ENCODE results near the gene FGB.
A peak's percentile ranks its signal among the peaks of the same experiment; 100 is the strongest.
"Not testable (repeated sequence)": the region's sequence is repeated elsewhere in the genome, so short reads cannot be mapped to it uniquely, and the experiment has no call there.

Gene FGB

DNA sequence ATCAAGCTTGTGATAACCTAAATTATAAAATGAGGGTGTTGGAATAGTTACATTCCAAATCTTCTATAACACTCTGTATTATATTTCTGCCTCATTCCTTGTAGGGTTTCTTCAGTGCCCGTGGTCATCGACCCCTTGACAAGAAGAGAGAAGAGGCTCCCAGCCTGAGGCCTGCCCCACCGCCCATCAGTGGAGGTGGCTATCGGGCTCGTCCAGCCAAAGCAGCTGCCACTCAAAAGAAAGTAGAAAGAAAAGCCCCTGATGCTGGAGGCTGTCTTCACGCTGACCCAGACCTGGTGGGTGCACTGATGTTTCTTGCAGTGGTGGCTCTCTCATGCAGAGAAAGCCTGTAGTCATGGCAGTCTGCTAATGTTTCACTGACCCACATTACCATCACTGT lies 2.9 kb downstream of the FGB start:
- DNase-seq = no peak

DNA sequence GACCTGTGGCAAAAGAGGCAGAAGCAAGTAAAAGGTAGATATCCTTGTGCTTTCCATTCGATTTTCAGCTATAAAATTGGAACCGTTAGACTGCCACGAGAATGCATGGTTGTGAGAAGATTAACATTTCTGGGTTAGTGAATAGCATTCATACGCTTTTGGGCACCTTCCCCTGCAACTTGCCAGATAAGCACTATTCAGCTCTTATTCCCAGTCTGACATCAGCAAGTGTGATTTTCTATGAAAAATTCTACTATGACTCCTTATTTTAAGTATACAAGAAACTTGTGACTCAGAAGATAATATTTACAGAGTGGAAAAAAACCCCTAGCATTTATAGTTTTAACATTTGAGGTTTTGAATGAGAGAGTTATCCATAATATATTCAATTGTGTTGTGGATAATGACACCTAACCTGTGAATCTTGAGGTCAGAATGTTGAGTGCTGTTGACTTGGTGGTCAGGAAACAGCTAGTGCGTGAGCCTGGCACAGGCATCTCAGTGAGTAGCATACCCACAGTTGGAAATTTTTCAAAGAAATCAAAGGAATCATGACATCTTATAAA lies 3.9 kb downstream of the FGB start:
- no peak for DNase-seq

DNA sequence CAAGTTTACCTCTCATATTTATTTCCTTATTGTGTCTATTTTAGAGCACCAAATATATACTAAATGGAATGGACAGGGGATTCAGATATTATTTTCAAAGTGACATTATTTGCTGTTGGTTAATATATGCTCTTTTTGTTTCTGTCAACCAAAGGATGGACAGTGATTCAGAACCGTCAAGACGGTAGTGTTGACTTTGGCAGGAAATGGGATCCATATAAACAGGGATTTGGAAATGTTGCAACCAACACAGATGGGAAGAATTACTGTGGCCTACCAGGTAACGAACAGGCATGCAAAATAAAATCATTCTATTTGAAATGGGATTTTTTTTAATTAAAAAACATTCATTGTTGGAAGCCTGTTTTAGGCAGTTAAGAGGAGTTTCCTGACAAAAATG lies 6.2 kb downstream of the FGB start:
- no peak for DNase-seq

DNA sequence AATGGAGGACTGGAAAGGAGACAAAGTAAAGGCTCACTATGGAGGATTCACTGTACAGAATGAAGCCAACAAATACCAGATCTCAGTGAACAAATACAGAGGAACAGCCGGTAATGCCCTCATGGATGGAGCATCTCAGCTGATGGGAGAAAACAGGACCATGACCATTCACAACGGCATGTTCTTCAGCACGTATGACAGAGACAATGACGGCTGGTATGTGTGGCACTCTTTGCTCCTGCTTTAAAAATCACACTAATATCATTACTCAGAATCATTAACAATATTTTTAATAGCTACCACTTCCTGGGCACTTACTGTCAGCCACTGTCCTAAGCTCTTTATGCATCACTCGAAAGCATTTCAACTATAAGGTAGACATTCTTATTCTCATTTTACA lies 6.8 kb downstream of the FGB start:
- no peak for DNase-seq

DNA sequence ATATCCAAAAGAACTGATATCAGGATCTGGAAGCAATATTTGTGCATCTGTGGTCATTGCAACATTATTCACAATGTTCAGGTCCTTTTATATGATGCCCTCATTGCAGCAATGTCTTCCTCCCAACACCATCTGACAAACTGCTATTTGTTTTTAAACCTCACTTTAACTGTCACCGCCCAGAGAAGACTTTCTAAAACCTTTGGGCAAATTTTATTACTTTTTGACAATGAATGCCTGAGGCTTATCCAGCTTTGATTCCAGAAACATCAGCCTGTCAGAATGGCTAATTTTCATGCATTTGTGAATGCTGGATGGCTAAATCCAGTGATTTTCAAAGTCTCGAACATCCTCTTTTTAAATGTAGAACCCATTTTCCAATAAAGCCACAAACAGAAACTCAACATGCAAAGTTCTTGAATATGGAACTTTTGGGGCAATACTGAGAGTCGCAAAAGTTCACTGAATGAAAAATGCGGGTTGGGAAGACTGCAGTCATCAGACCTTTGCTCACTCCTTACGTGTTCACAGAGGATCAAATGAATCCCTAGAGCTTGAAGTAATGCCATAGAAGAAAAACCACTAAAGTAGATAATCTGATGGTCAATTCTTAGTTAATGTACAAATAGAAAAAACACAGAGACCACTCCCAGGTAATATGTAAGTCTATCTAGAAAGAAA lies 10.5 kb downstream of the FGB start:
- DNase-seq = no peak

DNA sequence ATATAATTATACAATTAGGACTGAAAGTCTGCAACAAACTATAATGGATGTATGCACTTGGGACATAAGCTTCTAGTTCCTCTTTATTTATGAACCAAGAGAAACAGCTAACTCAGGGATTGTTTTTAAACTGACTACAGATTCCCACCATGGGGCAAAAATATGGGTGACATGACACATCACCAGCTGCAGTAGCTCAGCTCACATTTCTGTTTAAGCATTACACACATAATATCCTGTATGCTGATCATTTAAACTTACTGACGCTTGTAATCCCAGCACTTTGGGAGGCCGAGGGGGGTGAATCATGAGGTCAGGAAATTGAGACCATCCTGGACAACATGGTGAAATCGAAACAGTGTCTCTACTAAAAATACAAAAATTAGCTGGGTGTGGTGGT lies 11.5 kb downstream of the FGB start:
- no peak for DNase-seq

DNA sequence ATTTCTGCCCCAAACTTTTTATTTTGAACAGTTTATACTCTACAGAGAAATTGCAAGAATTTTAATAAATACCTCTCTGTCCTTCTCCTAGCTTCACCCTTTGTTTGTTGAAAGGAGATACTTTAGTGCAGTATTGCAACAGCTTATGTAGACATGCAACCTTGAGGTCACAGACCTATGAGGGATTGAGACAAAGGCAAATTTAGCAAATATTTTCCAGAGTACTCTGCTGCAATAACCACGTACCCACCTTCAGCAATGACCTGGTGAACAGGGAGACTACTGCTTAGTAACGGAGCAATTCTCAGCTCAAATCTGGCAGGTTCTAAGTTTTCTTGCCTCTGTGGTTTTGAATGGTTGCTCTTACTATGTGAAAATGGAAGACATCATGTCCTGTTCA lies 14.5 kb downstream of the FGB start:
- DNase-seq = no peak

DNA sequence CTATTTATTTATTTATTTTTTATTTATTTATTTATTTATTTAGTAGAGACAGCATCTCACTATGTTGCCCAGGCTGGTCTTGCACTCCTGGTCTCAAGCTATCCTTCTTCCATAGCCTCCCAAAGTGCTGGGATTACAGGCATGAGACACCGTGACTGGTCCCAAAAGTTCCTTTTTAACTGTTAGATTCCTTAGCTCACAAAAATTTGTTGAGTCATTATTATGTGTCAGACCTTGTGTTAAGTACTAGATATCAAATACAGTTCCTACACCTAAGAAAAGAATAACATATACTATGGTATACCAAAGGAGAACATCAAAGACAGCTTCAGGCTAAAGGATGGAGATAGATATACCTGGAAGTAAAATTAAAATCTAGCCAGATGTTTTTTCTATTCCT lies 16.1 kb downstream of the FGB start:
- no peak for DNase-seq

DNA sequence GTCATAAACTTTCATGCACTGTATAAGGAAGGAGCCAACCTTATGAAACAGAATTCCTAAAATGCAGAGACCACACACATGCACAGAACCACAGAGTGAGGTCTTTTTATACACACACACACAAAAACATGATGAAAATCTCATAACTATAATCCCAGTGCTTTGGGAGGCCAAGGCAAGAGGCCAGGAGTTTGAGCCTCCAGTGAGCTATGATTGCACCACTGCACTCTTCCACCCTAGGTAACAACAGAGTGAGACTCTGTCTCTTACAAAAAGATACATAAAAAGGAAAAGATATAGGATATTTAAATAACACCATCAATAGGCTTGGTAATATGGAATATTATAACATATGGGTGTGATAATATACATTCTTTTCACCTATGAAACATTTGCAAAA lies 17.1 kb downstream of the FGB start:
- DNase-seq = no peak

DNA sequence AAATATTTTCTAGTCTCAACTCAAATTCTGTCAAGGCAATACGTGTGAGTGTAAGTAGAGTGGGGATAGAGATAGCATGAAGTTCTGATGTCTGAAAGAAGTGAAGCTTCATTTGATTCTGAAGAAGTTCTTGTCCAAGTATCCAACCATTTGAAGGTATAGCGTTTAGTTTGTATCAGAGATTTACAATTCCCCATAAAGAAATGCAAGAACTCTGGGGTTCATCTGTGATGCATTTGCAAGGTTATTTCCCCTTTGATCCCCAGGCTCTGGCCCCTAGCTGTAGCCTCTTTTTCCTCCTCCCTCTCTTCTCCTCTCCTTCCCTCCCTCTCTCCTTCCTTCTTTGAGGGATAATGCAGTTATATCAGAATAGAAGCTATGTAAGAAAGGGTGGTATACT lies 19.9 kb downstream of the FGB start:
- DNase-seq = no peak

DNA sequence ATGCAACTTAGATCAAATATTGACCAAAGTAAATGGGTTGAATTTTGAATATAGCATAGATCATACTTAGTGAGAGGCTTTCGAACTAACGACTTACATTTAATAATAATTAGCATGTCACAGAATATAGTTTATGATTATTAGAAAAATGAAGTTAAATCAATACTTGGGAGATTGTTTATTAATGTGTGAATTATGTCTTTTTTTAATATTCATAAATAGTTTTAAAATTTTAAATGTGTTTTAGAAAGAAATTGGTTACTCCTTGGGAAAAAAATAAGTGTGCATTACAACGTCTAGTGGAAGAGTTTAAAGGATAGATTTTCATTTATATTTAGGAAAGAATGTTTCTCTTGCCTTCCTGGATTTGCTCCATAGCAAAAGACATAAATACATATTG lies 20.4 kb downstream of the FGB start:
- no peak for DNase-seq

DNA sequence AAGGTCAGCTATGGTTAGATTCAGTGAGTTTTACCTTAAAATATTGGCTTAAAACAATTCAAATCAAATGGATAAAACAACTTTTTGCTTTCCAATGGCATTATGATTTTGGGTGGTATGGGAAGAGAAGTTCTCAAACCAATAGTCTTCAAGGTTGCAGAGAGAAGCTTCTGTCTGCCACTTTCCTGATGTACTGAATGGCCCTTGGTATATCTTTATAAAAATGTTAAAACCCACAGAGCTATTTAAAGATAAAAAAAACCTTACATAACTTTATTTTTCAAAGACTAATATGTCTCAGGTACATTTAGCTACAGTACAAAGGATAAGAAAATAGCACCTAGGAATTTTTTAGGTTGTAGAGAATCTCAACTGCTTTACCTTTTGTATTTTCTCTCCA lies 20.9 kb downstream of the FGB start:
- no peak for DNase-seq

DNA sequence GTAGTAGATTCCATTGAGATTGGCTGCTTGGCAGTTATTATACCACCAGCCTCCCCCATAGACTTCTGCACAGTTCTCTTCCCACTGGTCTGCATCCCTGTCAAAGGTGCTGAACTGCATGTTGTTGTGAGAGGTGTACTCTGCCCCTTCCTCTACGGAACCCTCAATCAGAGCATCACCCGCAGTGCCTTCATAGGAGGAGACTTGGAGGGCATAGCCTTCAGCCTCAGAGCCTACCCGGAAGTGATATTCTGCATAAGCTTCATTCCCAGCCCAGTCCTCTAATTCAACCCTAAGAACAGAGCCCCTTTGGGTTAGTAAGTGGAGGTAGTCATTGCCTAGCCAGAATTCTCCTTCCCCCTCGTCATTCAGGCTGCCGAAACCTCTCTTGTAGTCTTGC lies 21.4 kb downstream of the FGB start:
- DNase-seq = no peak

DNA sequence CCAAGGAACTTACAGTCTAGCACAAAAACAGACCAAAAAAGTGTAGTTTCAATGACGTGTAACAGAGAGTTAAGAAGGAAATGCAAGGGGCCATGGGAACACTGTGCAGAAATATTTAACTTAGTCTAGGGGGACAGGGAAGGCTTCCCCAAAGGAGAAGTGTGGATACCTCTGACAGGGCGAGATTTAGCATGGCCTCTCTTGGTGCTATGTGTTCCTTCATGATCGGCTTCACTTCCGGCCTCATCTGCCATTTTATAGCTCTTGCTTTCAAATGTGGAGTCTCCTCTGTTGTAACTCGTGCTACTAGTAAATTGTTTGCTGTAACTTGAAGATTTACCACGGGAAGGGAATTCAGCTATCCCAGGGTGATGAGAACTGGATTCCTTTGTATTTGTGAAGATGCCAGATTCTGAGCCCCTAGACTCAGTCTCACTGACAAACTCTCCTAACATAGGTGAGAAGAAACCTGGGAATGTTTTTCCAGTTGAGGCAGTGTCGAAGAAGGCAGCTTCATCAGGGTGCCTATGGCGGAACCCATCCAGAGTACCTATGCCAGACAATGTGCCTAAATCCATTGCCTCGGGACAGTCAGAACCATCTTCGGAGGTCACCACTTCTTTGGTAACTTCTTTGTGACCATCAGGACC lies 22.7 kb downstream of the FGB start:
- DNase-seq = no peak

DNA sequence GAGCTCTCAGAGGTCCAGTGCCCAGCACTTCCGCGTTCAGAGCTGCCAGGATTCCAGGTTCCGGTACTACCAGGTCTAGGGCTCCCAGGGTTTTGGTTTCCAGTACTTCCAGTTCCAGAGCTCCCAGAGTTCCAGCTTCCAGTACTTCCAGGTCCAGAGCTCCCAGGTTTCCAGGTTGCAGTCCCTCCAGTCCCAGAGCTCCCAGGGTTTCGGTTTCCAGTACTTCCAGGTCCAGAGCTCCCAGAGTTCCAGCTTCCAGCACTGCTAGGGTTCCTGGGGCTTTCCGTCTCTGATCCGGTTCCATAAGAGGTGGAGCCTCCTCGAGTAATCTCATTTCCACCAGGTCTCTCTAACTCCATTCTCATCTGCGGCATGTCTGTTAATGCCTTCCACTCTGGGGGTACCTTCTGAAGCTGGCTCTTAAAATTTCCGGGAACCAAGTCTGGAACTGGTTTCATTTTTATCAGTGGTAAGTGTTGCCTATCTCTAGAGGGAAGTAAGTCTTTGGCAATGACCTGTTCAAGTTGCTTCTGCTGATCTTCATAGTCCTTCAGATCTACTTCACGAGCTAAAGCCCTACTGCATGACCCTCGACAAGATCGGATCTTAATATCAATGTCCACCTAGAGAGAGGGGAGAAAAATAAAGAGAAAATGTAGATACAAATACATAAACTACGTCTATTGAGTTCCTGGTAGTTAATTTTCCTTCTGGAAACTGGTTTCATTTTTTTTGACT lies 23.7 kb downstream of the FGB start:
- no peak for DNase-seq

DNA sequence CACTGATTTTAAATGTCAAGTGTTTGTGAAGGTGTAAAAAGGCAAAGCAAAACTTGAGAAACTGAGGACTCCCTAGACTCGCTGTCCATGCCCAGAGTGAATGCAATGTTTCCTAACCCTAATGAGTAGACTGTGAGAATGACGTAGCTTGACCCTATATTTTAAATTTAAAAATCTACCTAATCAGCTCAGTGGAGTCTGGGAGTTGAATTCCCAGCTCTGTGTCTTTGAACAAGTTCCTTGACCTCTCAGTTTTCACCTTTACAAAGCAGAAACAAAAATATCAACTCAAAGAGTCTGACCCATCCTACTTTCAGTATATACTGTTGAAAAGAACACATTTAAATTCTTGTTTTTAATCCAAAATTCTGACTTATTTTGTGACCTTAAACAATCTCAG lies 25.4 kb downstream of the FGB start:
- DNase-seq = no peak

DNA sequence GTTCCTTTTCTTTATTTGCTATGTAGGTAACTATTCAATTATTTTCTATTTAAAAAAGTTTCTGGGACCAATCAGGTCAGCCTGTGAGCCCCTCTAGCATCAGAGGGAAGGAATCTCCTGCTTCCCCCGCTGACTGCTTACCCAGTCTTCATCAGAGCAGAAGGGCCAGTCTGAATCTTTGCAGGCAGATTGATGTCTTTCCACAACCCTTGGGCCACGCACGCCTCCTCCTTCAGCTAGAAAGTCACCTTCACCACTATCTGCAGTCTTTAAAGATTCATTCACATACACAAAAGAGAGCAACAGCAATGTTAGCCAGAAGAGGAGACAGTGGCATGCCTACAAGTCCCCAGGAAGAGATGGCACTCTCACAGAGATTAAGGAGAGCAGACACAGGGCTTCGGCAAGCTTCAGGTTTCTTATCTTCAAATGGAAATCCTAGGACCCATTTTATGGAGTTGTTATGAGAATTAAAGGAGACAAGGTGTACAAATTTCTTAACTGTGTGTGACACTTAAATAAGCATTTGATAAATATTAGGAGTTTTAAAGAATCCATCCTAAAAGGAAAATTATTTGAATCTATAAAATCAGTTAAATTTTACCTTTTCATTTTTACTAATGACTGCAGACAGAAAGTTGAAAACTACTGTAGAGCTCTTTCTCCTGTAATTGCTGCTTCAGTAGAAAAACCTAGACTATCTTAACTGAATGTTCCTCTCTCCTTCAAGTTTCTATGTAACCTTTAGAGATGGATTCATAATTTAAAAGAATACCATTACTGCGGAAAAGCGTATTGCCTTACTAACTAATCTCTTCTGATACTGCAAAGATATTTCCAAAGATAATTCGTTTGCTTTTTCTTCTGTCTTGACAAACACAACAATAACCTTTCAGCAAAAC lies 26.7 kb downstream of the FGB start:
- DNase-seq = no peak

DNA sequence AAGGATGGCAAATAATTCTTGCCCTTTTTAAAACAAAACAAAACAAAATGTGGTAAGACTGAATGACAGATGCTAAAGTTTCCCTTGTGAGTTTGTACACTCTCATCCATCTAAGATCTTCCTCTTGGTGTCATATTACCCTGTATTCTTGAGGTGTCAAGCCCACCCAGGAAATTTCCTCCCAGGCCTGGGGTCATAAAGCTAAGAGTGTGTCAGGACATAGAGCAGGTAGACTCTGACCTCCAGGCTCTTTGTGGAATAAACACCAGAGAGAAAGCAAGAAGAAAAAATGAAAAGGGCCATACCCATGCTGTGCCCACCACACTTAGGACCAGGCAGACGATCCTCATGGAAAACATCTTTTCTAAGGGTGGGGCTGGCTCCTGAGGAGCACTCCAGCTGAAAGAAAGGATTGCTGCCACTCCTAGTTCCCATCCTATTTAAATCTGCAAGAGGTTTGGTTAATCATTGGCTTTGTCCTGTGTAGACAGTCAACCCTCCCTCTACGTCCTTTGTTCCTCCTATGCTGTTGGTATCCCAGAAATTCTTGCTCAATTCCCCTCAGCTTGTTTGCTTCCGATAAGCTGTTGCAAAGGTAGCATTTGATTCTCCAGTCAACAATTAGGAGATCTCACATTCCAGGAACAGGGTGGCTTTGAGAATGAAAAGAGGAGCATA lies 27.7 kb downstream of the FGB start, which contains the start of gene FGA:
FGA (minus strand) TSS at position 414 of the 678 bp plus-strand sequence; CDS start at position 359, 55 bp downstream.
- no peak for DNase-seq

DNA sequence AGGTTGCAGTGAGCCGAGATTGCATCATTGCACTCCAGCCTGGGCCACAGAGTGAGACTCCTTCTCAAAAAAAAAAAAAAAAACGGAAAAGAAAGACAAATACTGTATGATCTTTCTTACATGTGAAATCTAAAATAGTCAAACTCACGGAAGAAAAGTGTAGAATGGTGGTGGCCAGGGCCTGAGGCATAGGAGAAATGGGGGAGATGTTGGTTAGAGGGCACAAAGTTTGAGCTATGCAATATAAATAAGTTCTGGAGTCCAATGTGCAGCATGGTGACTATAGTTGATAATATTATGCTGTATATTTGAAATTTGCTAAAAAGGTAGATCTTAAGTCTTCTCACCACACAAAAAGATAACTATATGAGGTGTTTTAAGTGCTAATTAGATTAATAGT lies 29.1 kb downstream of the FGB start:
- no peak for DNase-seq

DNA sequence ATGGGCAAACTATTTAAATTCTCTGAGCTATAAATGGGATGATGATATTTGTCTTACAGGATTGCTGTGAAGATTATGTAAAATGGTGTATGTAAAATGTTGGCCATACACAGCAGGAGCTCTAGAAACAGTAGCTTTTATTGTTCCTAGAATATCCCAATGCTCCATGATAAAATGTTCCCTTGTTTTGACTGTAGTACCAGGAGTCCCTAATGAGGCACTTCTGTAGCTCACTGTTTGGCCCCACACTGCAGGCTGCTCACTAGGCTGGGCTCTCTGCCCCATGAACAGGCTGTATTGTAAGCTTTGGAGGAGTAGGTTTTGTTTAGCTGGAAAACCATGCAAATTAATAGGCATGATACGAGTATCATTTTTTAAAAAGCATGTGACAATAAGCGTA lies 31.1 kb downstream of the FGB start:
- DNase-seq = peak in 33 of 58 donors; percentile 0 to 80 (median 27)

DNA sequence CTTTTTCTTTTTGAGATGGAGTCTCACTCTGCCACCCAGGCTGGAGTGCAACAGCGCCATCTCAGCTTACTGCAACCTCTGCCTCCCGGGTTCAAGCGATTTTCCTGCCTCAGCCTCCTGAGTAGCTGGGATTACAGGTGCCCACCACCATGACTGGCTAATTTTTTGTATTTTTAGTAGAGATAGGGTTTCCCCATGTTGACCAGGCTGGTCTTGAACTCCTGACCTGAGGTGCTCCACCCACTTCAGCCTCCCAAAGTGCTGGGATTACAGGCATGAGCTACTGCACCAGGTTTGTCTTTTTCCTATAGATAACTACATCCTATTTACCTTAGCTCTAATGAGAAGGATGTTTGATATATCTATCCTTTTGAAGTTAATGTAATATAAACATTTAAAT lies 31.5 kb downstream of the FGB start:
- DNase-seq = not testable (repeated sequence)
